BLaER1 treated with 17β-estradiol and CSF1 and Interleukin-3, amounts not matched to agents 10 nM and 100 nM (cell line): ENCODE data around the gene SH3TC1.

Experiments
- H3K27ac ChIP-seq, 11 experiments: shearing (Covaris generic); formaldehyde crosslinking; 2 replicates each; pipeline ENCODE4 v1.8.1; 2022
- H3K27me3 ChIP-seq, 11 experiments: shearing (Covaris generic); formaldehyde crosslinking; 2 replicates each; pipeline ENCODE4 v1.8.1; 2022
- H3K36me3 ChIP-seq, 11 experiments: shearing (Covaris generic); formaldehyde crosslinking; 2 replicates each; pipeline ENCODE4 v1.8.1; 2022
- H3K4me1 ChIP-seq, 10 experiments: shearing (Covaris generic); formaldehyde crosslinking; 2 replicates each; pipeline ENCODE4 v1.8.1; 2022
- H3K4me2 ChIP-seq, 11 experiments: shearing (Covaris generic); formaldehyde crosslinking; 2 replicates each; pipeline ENCODE4 v1.8.1; 2022
- H3K4me3 ChIP-seq, 10 experiments: shearing (Covaris generic); formaldehyde crosslinking; 2 replicates each; pipeline ENCODE4 v1.8.1; 2022
- H3K9ac ChIP-seq, 11 experiments: shearing (Covaris generic); formaldehyde crosslinking; 2 replicates each; pipeline ENCODE4 v1.8.1; 2022
- H3K9me3 ChIP-seq, 11 experiments: shearing (Covaris generic); formaldehyde crosslinking; replicated peaks in 1 of 11; 2 replicates each; pipeline ENCODE4 v1.8.1; 2022
- H4K20me1 ChIP-seq, 11 experiments: shearing (Covaris generic); formaldehyde crosslinking; 2 replicates each; pipeline ENCODE4 v1.8.1; 2022
- Cebpa-rat ChIP-seq, 11 experiments: shearing (Covaris generic); IDR thresholded peaks; 2 replicates each; pipeline ENCODE4 v1.8.1; 2022

Gene SH3TC1

DNA sequence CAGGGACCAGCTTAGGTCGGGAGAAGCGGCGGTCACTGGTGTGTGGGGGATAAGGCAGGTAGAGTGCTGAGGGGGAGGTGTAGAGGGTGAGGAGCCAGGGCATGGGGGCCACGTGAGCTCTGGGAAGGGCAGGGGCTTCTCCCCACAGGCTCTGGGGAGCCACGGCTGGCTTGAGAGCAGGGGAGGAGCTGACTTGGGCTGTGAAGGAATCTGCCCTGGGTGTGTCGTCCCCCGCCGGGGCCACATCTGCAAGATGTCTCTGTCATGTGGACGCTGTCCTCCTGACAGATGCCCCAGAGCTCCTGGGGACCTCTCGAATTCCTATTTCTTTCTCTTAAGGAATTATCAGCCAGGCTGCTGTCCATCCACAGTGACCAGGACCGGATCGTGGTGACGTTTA is 15.0 kb downstream of the SH3TC1 start:
- Histone ChIP-seq H4K20me1 (peaks cover 0 to 96% (median 0%) of the 10 kb centered on the region in 11 experiments; a peak in 8 of 22 replicates), H3K9ac (peak overlapping the region in 2 of 11 experiments; percentile 13 to 30; a peak in 1 of 22 replicates), H3K4me2 (peak overlapping the region in 8 of 11 experiments; percentile 18 to 66 (median 50); a peak in 12 of 22 replicates), H3K27me3 (no peaks in the 10 kb centered on the region), H3K36me3 (peaks cover 44 to 95% (median 66%) of the 10 kb centered on the region in 11 experiments; a peak in 18 of 22 replicates), H3K9me3 (no peaks in the 10 kb centered on the region), H3K4me1 (peaks cover 43 to 96% (median 72%) of the 10 kb centered on the region in 10 experiments), H3K4me3 (no peak overlapping the region), H3K27ac (peak overlapping the region in 2 of 11 experiments; percentile 26; a peak in 2 of 22 replicates)
- no peak for TF ChIP-seq Cebpa-rat (IDR thresholded peaks at IDR 0.05)

DNA sequence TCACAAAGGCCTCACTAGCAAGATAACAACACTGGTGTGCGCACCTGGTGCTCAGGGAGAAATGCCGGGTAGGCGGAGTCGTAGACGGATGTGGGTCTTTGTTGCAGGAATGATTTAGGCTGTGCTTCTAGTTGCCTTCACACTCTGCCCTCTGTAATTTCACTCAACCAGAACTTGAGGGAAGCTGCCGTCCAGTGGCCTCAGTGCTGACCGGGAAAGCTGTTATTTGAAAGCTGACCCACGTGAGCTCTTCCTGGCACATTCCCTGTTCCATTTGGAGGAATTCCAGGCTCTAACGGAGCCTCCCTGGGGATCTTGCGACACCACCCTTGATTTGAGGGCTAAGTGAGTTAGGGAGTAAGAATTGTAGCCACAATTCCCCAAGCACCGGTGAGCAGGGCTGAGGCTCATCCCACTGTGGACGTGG is 15.9 kb downstream of the SH3TC1 start:
- no peak overlapping the region for H3K4me3 ChIP-seq
- H3K9me3 ChIP-seq: peaks cover 0 to 5% (median 0%) of the 10 kb centered on the region in 11 experiments; a peak in 2 of 22 replicates
- peak overlapping the region in 3 of 11 experiments; percentile 30 to 36 (median 35); a peak in 4 of 22 replicates for H3K27ac ChIP-seq
- no peaks in the 10 kb centered on the region for H3K27me3 ChIP-seq
- peaks cover 34 to 96% (median 69%) of the 10 kb centered on the region in 10 experiments for H3K4me1 ChIP-seq
- peak overlapping the region in 9 of 11 experiments; percentile 31 to 66 (median 51); a peak in 17 of 22 replicates for H3K4me2 ChIP-seq
- TF ChIP-seq Cebpa-rat (IDR thresholded peaks at IDR 0.05): no peak
- peak overlapping the region in 3 of 11 experiments; percentile 9 to 24 (median 16); a peak in 2 of 22 replicates for H3K9ac ChIP-seq
- H3K36me3 ChIP-seq: peaks cover 48 to 95% (median 66%) of the 10 kb centered on the region in 11 experiments; a peak in 19 of 22 replicates
- H4K20me1 ChIP-seq: peaks cover 0 to 96% (median 0%) of the 10 kb centered on the region in 11 experiments; a peak in 8 of 22 replicates

DNA sequence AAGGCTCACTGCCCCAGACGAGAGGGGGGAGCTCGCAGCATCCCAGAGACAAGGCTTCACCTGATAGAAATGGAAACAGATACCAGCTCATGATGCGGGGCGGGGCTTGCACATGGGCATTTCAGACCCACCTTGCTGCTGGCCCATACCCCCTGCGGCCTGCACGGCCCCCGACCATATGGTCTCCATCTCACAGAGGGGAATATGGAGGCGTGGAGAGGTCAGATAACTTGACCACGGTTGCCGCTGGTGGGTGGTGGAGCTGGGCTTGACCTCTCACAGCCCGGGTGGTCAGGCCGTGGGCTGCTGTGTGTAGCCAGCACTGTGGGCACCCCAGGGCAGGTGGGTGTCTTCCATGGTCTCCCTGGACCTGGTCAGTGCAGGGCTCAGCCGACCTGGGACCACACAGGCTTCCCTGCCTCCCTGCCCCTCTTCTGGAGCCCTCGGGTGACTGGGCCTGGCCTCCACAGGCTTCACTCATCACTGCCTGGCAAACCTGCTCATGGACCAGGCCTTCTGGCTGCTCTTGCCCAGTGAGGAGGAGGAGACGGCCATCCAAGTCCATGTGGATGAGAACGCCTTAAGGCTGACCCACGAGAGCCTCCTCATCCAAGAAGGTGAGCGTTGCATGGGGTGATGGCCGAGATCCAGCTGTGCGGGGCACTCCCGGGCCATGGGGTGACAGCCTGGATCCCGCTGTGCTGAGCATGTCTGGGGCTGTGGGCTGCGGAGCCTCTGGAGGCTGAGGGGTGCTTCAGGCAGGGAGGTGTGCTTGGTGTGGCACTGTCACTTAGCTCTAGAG is 16.8 kb downstream of the SH3TC1 start:
- peak overlapping the region in 5 of 11 experiments; percentile 12 to 53 (median 35); a peak in 10 of 22 replicates for H3K27ac ChIP-seq
- no peak overlapping the region for H3K4me3 ChIP-seq
- TF ChIP-seq Cebpa-rat (IDR thresholded peaks at IDR 0.05): no peak

DNA sequence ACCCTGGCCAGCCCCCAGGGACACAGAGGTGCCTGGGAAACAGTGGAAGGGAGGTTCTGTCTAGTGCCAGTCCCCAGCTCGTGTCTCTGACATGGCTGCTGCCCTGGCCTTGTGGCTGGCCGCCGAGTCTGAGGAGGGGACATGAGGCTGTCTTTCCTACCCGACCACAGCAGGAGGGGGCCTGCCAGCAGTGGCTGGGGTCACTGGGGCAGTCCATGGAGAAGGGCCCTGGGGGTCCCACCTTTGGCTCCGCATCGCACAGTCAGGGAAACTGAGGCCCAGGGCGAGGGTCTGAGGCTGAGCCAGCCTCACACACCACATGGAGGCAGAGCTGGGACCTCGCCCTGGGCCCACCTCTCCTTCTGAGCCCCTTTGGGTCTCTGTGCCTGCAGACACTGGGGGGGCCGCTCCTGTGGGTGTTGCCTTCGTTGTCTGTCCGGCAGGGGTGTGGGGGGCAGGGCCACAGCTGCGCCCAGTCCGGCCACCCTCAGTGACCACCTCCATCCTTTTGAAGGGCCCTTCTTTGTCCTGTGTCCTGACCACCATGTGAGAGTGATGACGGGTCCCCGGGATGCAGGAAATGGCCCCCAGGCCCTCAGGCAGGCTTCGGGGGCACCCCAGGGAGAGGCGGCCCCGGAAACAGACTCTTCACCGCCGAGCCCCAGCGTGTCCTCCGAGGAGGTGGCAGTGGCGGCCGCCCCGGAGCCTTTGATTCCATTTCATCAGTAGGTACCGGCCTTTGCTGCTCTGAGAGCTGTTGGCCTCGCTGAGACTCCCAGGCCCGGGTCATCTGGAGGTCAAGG is 17.6 kb downstream of the SH3TC1 start:
- no peak overlapping the region for H3K4me3 ChIP-seq
- no peak for TF ChIP-seq Cebpa-rat (IDR thresholded peaks at IDR 0.05)
- H3K4me2 ChIP-seq: peak overlapping the region in 4 of 11 experiments; percentile 31 to 93 (median 90); a peak in 6 of 22 replicates
- H4K20me1 ChIP-seq: peaks cover 0 to 100% (median 0%) of the 10 kb centered on the region in 11 experiments; a peak in 8 of 22 replicates
- H3K9me3 ChIP-seq: peaks cover 0 to 14% (median 0%) of the 10 kb centered on the region in 11 experiments; a peak in 2 of 22 replicates
- H3K36me3 ChIP-seq: peaks cover 53 to 95% (median 73%) of the 10 kb centered on the region in 11 experiments; a peak in 18 of 22 replicates
- peak overlapping the region in 2 of 11 experiments; percentile 31 to 34; a peak in 1 of 22 replicates for H3K9ac ChIP-seq
- no peaks in the 10 kb centered on the region for H3K27me3 ChIP-seq
- peak overlapping the region in 5 of 11 experiments; percentile 12 to 53 (median 35); a peak in 6 of 22 replicates for H3K27ac ChIP-seq
- H3K4me1 ChIP-seq: peaks cover 36 to 100% (median 75%) of the 10 kb centered on the region in 10 experiments

More for the DNA sequence above, 16.8 kb downstream of the SH3TC1 start:
- Histone ChIP-seq H3K9me3 (peaks cover 0 to 13% (median 0%) of the 10 kb centered on the region in 11 experiments; a peak in 2 of 22 replicates), H3K4me1 (peaks cover 28 to 96% (median 69%) of the 10 kb centered on the region in 10 experiments), H3K36me3 (peaks cover 53 to 95% (median 73%) of the 10 kb centered on the region in 11 experiments; a peak in 18 of 22 replicates), H3K4me2 (peak overlapping the region in 9 of 11 experiments; percentile 31 to 93 (median 51); a peak in 14 of 22 replicates), H4K20me1 (peaks cover 0 to 95% (median 0%) of the 10 kb centered on the region in 11 experiments; a peak in 8 of 22 replicates), H3K27me3 (no peaks in the 10 kb centered on the region), H3K9ac (peak overlapping the region in 2 of 11 experiments; percentile 31 to 34; a peak in 1 of 22 replicates)

DNA sequence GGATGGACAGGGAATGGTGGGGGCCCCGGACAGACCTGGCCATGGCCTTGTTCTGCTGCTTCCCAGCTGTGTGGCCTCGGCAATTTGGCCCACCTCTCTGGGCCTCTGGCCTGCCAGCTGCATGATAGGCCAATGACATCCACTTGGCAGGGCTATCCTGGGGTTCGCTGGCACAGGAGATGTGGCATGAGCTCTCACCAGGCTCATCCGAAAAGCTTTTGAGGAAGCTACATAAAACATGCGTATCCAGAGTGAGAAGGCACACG is 18.1 kb downstream of the SH3TC1 start:
- H4K20me1 ChIP-seq: peaks cover 0 to 100% (median 0%) of the 10 kb centered on the region in 11 experiments; a peak in 8 of 22 replicates
- no peak for TF ChIP-seq Cebpa-rat (IDR thresholded peaks at IDR 0.05)
- peak overlapping the region in 2 of 11 experiments; percentile 36 to 42; a peak in 4 of 22 replicates for H3K27ac ChIP-seq

DNA sequence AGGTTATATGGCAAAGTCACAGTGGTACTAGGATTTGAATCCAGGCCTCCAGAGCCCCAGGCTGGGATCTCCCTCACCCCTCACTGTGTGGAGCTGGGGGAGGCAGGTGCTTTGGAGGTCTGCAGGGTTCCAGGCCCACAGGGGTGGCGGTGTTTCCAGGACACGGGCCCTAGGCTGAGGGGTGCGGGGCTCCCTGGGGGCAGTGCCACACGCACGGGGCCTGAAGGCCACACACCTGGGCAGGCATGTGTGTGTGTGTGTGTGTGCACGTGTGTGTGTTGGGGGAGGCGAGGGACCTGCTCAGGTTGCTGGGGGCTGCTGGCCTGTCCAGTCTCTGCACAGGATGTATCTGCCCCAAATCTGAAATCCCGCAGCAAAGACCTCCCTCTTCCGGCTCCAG is 18.8 kb downstream of the SH3TC1 start:
- H4K20me1 ChIP-seq: peaks cover 0 to 100% (median 0%) of the 10 kb centered on the region in 11 experiments; a peak in 8 of 22 replicates
- no peak for TF ChIP-seq Cebpa-rat (IDR thresholded peaks at IDR 0.05)

More for the DNA sequence above, 18.1 kb downstream of the SH3TC1 start:
- Histone ChIP-seq H3K4me1 (peaks cover 40 to 100% (median 77%) of the 10 kb centered on the region in 10 experiments), H3K9me3 (peaks cover 0 to 14% (median 0%) of the 10 kb centered on the region in 11 experiments; a peak in 2 of 22 replicates), H3K27me3 (no peaks in the 10 kb centered on the region), H3K4me3 (no peak overlapping the region), H3K36me3 (peaks cover 53 to 93% (median 74%) of the 10 kb centered on the region in 11 experiments; a peak in 18 of 22 replicates), H3K9ac (no peak overlapping the region), H3K4me2 (peak overlapping the region in 5 of 11 experiments; percentile 31 to 93 (median 90); a peak in 7 of 22 replicates)

DNA sequence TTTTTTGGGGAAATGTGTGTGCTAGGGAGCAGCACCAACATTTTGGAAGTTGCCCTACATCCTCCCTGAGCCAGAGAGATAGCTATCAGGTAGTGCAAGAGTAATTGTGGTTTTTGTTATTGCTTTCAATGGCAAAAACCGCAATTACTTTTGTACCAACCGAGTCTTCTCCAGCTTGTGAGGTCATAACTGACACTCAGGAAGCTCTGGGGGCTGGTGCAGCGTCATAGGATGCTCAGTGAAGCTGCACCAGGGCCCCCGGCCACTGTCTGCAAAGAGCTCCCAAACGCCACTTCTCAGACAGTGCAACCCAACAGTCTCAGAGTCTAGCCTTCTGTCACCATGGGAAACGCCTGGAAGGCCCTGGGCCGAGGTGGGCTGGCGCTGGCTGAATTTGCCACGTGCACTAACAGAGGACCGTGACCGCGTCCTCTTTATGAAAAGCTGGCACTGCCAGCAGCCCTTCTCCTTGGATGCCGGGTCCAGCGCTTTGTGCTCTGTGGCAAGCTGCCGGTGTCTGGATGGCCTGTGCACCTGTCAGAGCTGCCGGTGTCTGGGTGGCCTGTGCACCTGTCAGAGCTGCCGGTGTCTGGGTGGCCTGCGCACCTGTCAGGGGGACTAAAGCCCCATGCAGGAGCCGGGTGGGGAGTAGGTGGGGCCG is 19.4 kb downstream of the SH3TC1 start:
- Histone ChIP-seq H3K27ac (peak overlapping the region in 2 of 11 experiments; percentile 36 to 42; a peak in 2 of 22 replicates), H3K27me3 (no peaks in the 10 kb centered on the region), H3K36me3 (peaks cover 63 to 93% (median 86%) of the 10 kb centered on the region in 11 experiments; a peak in 20 of 22 replicates), H3K9ac (0 out of 22 replicates have a peak overlapping the region, but pooled peaks of 1 of the 11 experiments have one; percentile 22), H4K20me1 (peaks cover 0 to 100% (median 0%) of the 10 kb centered on the region in 11 experiments; a peak in 7 of 22 replicates), H3K4me2 (peak overlapping the region in 5 of 11 experiments; percentile 31 to 93 (median 90); a peak in 7 of 22 replicates), H3K9me3 (peaks cover 0 to 14% (median 0%) of the 10 kb centered on the region in 11 experiments; a peak in 2 of 22 replicates), H3K4me3 (no peak overlapping the region), H3K4me1 (peaks cover 39 to 100% (median 79%) of the 10 kb centered on the region in 10 experiments)
- TF ChIP-seq Cebpa-rat (IDR thresholded peaks at IDR 0.05): no peak

More for the DNA sequence above, 18.8 kb downstream of the SH3TC1 start:
- Histone ChIP-seq H3K4me3 (no peak overlapping the region), H3K36me3 (peaks cover 56 to 93% (median 81%) of the 10 kb centered on the region in 11 experiments; a peak in 20 of 22 replicates), H3K27ac (peak overlapping the region in 2 of 11 experiments; percentile 36 to 42; a peak in 3 of 22 replicates), H3K4me1 (peaks cover 41 to 100% (median 78%) of the 10 kb centered on the region in 10 experiments), H3K27me3 (no peaks in the 10 kb centered on the region), H3K9me3 (peaks cover 0 to 14% (median 0%) of the 10 kb centered on the region in 11 experiments; a peak in 2 of 22 replicates), H3K9ac (peak overlapping the region in 3 of 11 experiments; percentile 8 to 25 (median 22); a peak in 2 of 22 replicates), H3K4me2 (peak overlapping the region in 5 of 11 experiments; percentile 31 to 93 (median 90); a peak in 9 of 22 replicates)
